ACC112 (cell line): ENCODE results near the gene PTPRE.

Source experiments
- H2AFZ ChIP-seq: fragments of 200-600 bp; sonication (generic); one replicate; pipeline ENCODE4 v1.6.0; 2017; ENCODE audit warnings: antibody characterized with exemption, low read length; ENCODE audit not compliant: unreplicated experiment
- H3K27ac ChIP-seq: fragments of 200-600 bp; sonication (generic); 2 replicates; pipeline ENCODE4 v1.5.1; 2014; ENCODE audit warnings: low read depth, mild to moderate bottlenecking, antibody characterized with exemption, low read length, moderate library complexity
- H3K27me3 ChIP-seq: fragments of 200-600 bp; sonication (generic); 2 replicates; pipeline ENCODE4 v1.6.1; 2014; ENCODE audit warnings: mild to moderate bottlenecking, antibody characterized with exemption, low read length, moderate library complexity, mixed read lengths; ENCODE audit not compliant: insufficient read depth
- H3K36me3 ChIP-seq: fragments of 200-600 bp; sonication (generic); 2 replicates; pipeline ENCODE4 v1.6.1; 2016; ENCODE audit warnings: mild to moderate bottlenecking, antibody characterized with exemption, low read length, moderate library complexity, mixed read lengths; ENCODE audit not compliant: insufficient read depth
- H3K4me1 ChIP-seq: fragments of 200-600 bp; sonication (generic); one replicate; pipeline ENCODE4 v1.6.1; 2016; ENCODE audit warnings: low read length, mixed read lengths; ENCODE audit not compliant: insufficient read depth, unreplicated experiment, control insufficient read depth
- H3K4me3 ChIP-seq: fragments of 200-600 bp; sonication (generic); 2 replicates; pipeline ENCODE4 v1.5.1; 2014; ENCODE audit warnings: mild to moderate bottlenecking, low read depth, low read length
- H3K79me2 ChIP-seq: fragments of 200-600 bp; sonication (generic); one replicate; pipeline ENCODE4 v1.6.0; 2016; ENCODE audit warnings: low read length; ENCODE audit not compliant: control insufficient read depth, unreplicated experiment, insufficient read depth

The PTPRE gene

GRCh38 chr10:127906548-127907377 lies at the start of gene PTPRE:
TSS of gene PTPRE (plus strand) at chr10:127907103. CDS start at chr10:128040882, 133,779 bp downstream.
- H3K4me3 ChIP-seq: peak within 1 kb of the TSS; percentile 81
- no peaks in the 10 kb centered on the region for H3K27me3 ChIP-seq
- peaks cover 8% of the 10 kb centered on the region for H3K79me2 ChIP-seq
- H3K36me3 ChIP-seq: no peaks in the 10 kb centered on the region
- H3K4me1 ChIP-seq: peaks cover 28% of the 10 kb centered on the region
- H3K27ac ChIP-seq: peak within 1 kb of the TSS; percentile 78
- H2AFZ ChIP-seq: peak within 1 kb of the TSS; percentile 23

- Histone ChIP-seq H3K79me2 (no peaks in the 10 kb centered on the region), H3K4me3 (no peak overlapping the region), H3K4me1 (no peaks in the 10 kb centered on the region), H3K27ac (no peak overlapping the region), H3K36me3 (no peaks in the 10 kb centered on the region), H3K27me3 (peaks cover 21% of the 10 kb centered on the region), H2AFZ (no peak overlapping the region)
Observed at GRCh38 chr10:127860592-127860991, 46.3 kb upstream of the PTPRE start.

GRCh38 chr10:127863231-127863825 lies 43.6 kb upstream of the PTPRE start:
- Histone ChIP-seq H2AFZ (no peak overlapping the region), H3K4me3 (no peak overlapping the region), H3K27ac (no peak overlapping the region), H3K27me3 (peaks cover 45% of the 10 kb centered on the region), H3K4me1 (no peaks in the 10 kb centered on the region), H3K79me2 (no peaks in the 10 kb centered on the region), H3K36me3 (no peaks in the 10 kb centered on the region)

- no peaks in the 10 kb centered on the region for H3K79me2 ChIP-seq
- peaks cover 62% of the 10 kb centered on the region for H3K27me3 ChIP-seq
- H3K4me1 ChIP-seq: no peaks in the 10 kb centered on the region
- no peak overlapping the region for H2AFZ ChIP-seq
- no peak overlapping the region for H3K4me3 ChIP-seq
- no peaks in the 10 kb centered on the region for H3K36me3 ChIP-seq
- no peak overlapping the region for H3K27ac ChIP-seq
Observed at GRCh38 chr10:127866276-127867013, 40.5 kb upstream of the PTPRE start.

- Histone ChIP-seq H3K27ac (no peak overlapping the region), H3K79me2 (no peaks in the 10 kb centered on the region), H3K27me3 (peaks cover 62% of the 10 kb centered on the region), H3K4me3 (no peak overlapping the region), H3K4me1 (peaks cover 4% of the 10 kb centered on the region), H2AFZ (no peak overlapping the region), H3K36me3 (no peaks in the 10 kb centered on the region)
Observed at GRCh38 chr10:127867805-127868204, 39.1 kb upstream of the PTPRE start.

GRCh38 chr10:127869329-127869728 lies 37.6 kb upstream of the PTPRE start:
- Histone ChIP-seq H2AFZ (no peak overlapping the region), H3K27me3 (peaks cover 58% of the 10 kb centered on the region), H3K79me2 (no peaks in the 10 kb centered on the region), H3K36me3 (no peaks in the 10 kb centered on the region), H3K27ac (no peak overlapping the region), H3K4me1 (peaks cover 4% of the 10 kb centered on the region), H3K4me3 (no peak overlapping the region)

GRCh38 chr10:127871631-127872010 lies 35.3 kb upstream of the PTPRE start:
- Histone ChIP-seq H3K36me3 (no peaks in the 10 kb centered on the region), H2AFZ (no peak overlapping the region), H3K27me3 (peaks cover 37% of the 10 kb centered on the region), H3K4me1 (peaks cover 4% of the 10 kb centered on the region), H3K4me3 (no peak overlapping the region), H3K79me2 (no peaks in the 10 kb centered on the region), H3K27ac (no peak overlapping the region)

- H3K27ac ChIP-seq: no peak overlapping the region
- H3K36me3 ChIP-seq: no peaks in the 10 kb centered on the region
- peaks cover 4% of the 10 kb centered on the region for H3K4me1 ChIP-seq
- no peaks in the 10 kb centered on the region for H3K79me2 ChIP-seq
- H3K27me3 ChIP-seq: peaks cover 36% of the 10 kb centered on the region
- peak overlapping the region; percentile 58 for H2AFZ ChIP-seq
- H3K4me3 ChIP-seq: no peak overlapping the region
Observed at GRCh38 chr10:127872011-127872761, 34.7 kb upstream of the PTPRE start.

GRCh38 chr10:127872871-127873600 lies 33.9 kb upstream of the PTPRE start:
- Histone ChIP-seq H3K4me3 (no peak overlapping the region), H3K27ac (no peak overlapping the region), H3K4me1 (peaks cover 4% of the 10 kb centered on the region), H3K36me3 (no peaks in the 10 kb centered on the region), H3K79me2 (no peaks in the 10 kb centered on the region), H3K27me3 (peaks cover 30% of the 10 kb centered on the region), H2AFZ (no peak overlapping the region)
